Epithelial cell of proximal tubule (primary cell): ENCODE data around the gene RAB43. TPM values are rescaled to one million over a fixed set of nuclear protein-coding genes. Genes with fewer than 3 reads are reported as not detected.

Experiments
- DNase-seq: peaks from one replicate; pipeline ENCODE4 v3.0.0-alpha.2; 2011; ENCODE audit warnings: low read depth
- H3K4me3 ChIP-seq: 2 replicates; pipeline ENCODE4 v1.5.1; 2011; ENCODE audit warnings: low read depth, mild to moderate bottlenecking, low read length
- CTCF ChIP-seq: conservative IDR thresholded peaks from 2 replicates; pipeline ENCODE4 v1.5.1; 2012; ENCODE audit warnings: low read depth, mild to moderate bottlenecking, low read length
- total RNA-seq: library from RNA; depleted of rRNA; stranded (reverse); fragments of >200 nt; gene quantifications from 2 replicates; pipeline ENCODE4 v1.2.3, GENCODE V29; 2015

The RAB43 gene
- total RNA-seq, 1 donor from 2014 or later = 14.5 TPM

GRCh38 chr3:129130291-129130813 is 8.7 kb upstream of the RAB43 start:
- H3K4me3 ChIP-seq = no peak overlapping the region
- DNase-seq = no peak
- TF ChIP-seq CTCF = no peak

- TF ChIP-seq CTCF = no peak
Observed at GRCh38 chr3:129128357-129129155, 7.0 kb upstream of the RAB43 start.

GRCh38 chr3:129126726-129127280 is 5.2 kb upstream of the RAB43 start:
- H3K4me3 ChIP-seq = no peak overlapping the region
- DNase-seq = no peak
- TF ChIP-seq CTCF = no peak

More at GRCh38 chr3:129128357-129129155, 7.0 kb upstream of the RAB43 start:
- DNase-seq = no peak
- no peak overlapping the region for H3K4me3 ChIP-seq

- no peak for TF ChIP-seq CTCF
- H3K4me3 ChIP-seq = no peak overlapping the region
- DNase-seq = no peak
Observed at GRCh38 chr3:129123314-129124060, 1.9 kb upstream of the RAB43 start.

GRCh38 chr3:129122412-129123011 is 908 bp upstream of the RAB43 start:
- peak overlapping the region; percentile 90 for H3K4me3 ChIP-seq
- no peak for DNase-seq
- no peak for TF ChIP-seq CTCF

GRCh38 chr3:129121016-129121791 is 400 bp downstream of the RAB43 start:
- peak overlapping the region; percentile 90 for H3K4me3 ChIP-seq
- TF ChIP-seq CTCF = no peak
- DNase-seq = no peak
